GM12874 (cell line): ENCODE results near the gene SPINK14.

Experiments
- CTCF ChIP-seq: IDR thresholded peaks from 2 replicates; pipeline ENCODE4 v1.5.1; 2011; ENCODE audit warnings: low read depth, mild to moderate bottlenecking, control low read depth, low read length, moderate library complexity; ENCODE audit not compliant: insufficient read depth

SPINK14 gene

DNA sequence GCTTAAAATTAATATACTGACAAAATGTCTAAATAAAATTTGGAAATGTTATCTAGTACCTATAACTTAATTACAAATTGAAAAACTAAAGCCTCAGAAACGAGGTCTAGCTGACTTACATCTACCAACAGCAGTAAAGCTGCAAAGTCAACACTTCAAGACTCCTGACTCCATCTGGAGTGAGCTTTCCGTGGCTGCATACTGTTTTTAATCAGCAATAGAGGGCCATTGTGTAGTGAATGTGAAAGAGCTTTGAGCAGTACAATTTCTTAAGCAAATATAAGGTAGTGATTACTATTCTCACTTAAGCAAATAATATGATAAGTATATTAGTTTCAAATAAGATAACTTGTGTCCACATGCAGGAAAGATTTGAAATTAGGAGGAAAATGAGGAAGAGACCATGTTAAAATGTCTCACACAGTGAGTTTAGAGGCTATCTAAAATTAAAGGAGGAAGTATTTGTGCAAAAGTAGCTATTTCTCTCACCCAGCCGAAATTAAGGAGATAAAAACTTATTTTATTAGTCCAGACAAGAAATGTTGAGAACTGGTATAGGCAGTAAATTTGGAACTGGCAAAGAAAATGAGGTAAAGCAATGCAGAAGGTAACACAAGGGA lies 40.9 kb downstream of the SPINK14 start:
- TF ChIP-seq CTCF: no peak

- TF ChIP-seq CTCF: no peak
Measured at GRCh38 chr5:148214665-148215185, 46.4 kb downstream of the SPINK14 start.

GRCh38 chr5:148221508-148221907 lies 53.2 kb downstream of the SPINK14 start:
- TF ChIP-seq CTCF: no peak

- TF ChIP-seq CTCF: no peak
Measured at GRCh38 chr5:148224117-148224742, 55.9 kb downstream of the SPINK14 start.
